HCT116 (cell line): ENCODE measurements around the gene CDYL. TPM values are rescaled to one million over a fixed set of nuclear protein-coding genes. Genes with fewer than 3 reads are reported as not detected.

Source experiments
- ATAC-seq: fragments of 200-7000 bp; cut with Tn5 transposase; 2 replicates; pipeline ENCODE4 v1.9.1; 2020; ENCODE audit warnings: mild to moderate bottlenecking, moderate library complexity
- BruUV-seq: library from RNA; stranded (reverse); fragments of 400-500 nt; replicated peaks from 2 replicates; lab custom pipeline; 2021; lab: Mats Ljungman, UMichigan
- CTCF ChIA-PET: fragments of 300-600 bp; sonication (Branson Sonifier 250); formaldehyde crosslinking; loops from one replicate; lab custom pipeline; 2021; ENCODE audit warnings: antibody characterized with exemption; lab: Charles Lee
- POLR2A ChIA-PET: fragments of 300-600, 350-600 bp; sonication (Branson Sonifier 250); formaldehyde crosslinking; loops from one replicate; lab custom pipeline; 2021; ENCODE audit warnings: antibody characterized with exemption; lab: Charles Lee
- RAD21 ChIA-PET, 2 experiments: fragments of 300-600 bp; sonication (Branson Sonifier 250); formaldehyde crosslinking; loops; one replicate each; lab custom pipeline; 2023; ENCODE audit warnings: low total read pairs in 2 of 2; ENCODE audit not compliant: uncharacterized antibody in 2 of 2, unreplicated experiment in 2 of 2, low non-redundant PET in 1 of 2; lab: Charles Lee
- DNase-seq: peaks from one replicate; pipeline ENCODE4 v3.0.0-alpha.2; 2010; ENCODE audit warnings: low read depth, low spot score
- H2AFZ ChIP-seq: fragments of 200-600 bp; shearing (Covaris generic), sonication (generic); 2 replicates; pipeline ENCODE4 v1.6.1; 2017; ENCODE audit warnings: low read depth, mixed run types, mixed read lengths, antibody characterized with exemption, low read length; ENCODE audit not compliant: poor library complexity, severe bottlenecking
- H3K27ac ChIP-seq: 2 replicates; pipeline ENCODE4 v1.5.1; 2012; ENCODE audit warnings: low read depth, low read length
- H3K27me3 ChIP-seq: fragments of 200-600 bp; sonication (generic); 2 replicates; pipeline ENCODE4 v1.6.1; 2016; ENCODE audit warnings: mixed run types, low read length, mixed read lengths; ENCODE audit not compliant: insufficient read depth
- H3K36me3 ChIP-seq, 2 experiments: fragments of 200-500 bp in 1 of 2; fragments of 200-600 bp in 1 of 2; sonication (Bioruptor generic) in 1 of 2; sonication (generic) in 1 of 2; 2 replicates each; pipeline versions ENCODE4 v1.5.1 to v1.6.1; 2014 to 2016; ENCODE audit warnings: low read length in 2 of 2, inconsistent platforms in 1 of 2, mixed read lengths in 1 of 2, mixed run types in 1 of 2; ENCODE audit not compliant: insufficient read depth in 2 of 2, control insufficient read depth in 1 of 2
- H3K4me1 ChIP-seq, 2 experiments: fragments of 200-600 bp in 1 of 2; sonication (generic) in 1 of 2; 2 replicates each; pipeline versions ENCODE4 v1.5.1 to v1.6.1; 2012 to 2017; ENCODE audit warnings: low read length in 2 of 2, inconsistent platforms in 1 of 2, mild to moderate bottlenecking in 1 of 2, mixed read lengths in 1 of 2, mixed run types in 1 of 2, moderate library complexity in 1 of 2; ENCODE audit not compliant: insufficient read depth in 2 of 2, control insufficient read depth in 1 of 2
- H3K4me2 ChIP-seq: fragments of 200-600 bp; sonication (generic); 2 replicates; pipeline ENCODE4 v1.6.1; 2017; ENCODE audit warnings: mixed run types, low read length, mixed read lengths
- H3K4me3 ChIP-seq, 2 experiments: fragments of 200-600 bp in 1 of 2; sonication (generic) in 1 of 2; replicated peaks in 1 of 2; 2 replicates each; pipeline ENCODE4 v1.5.1; 2011 to 2016; ENCODE audit warnings: low read length in 2 of 2, control low read depth in 1 of 2, low read depth in 1 of 2, mild to moderate bottlenecking in 1 of 2, mixed read lengths in 1 of 2, mixed run types in 1 of 2
- H3K79me2 ChIP-seq: fragments of 200-600 bp; sonication (generic); 2 replicates; pipeline ENCODE4 v1.6.1; 2017; ENCODE audit warnings: mild to moderate bottlenecking, mixed run types, low read length, moderate library complexity, mixed read lengths; ENCODE audit not compliant: insufficient read depth
- H3K9ac ChIP-seq: fragments of 200-600 bp; sonication (generic); 2 replicates; pipeline ENCODE4 v1.6.1; 2016; ENCODE audit warnings: low read length, mixed read lengths
- H3K9me2 ChIP-seq: fragments of 200-600 bp; sonication (generic), shearing (Covaris generic); 2 replicates; pipeline ENCODE4 v1.6.1; 2017; ENCODE audit warnings: mixed run types, mild to moderate bottlenecking, moderate library complexity; ENCODE audit not compliant: insufficient read depth
- H3K9me3 ChIP-seq, 2 experiments: fragments of 200-500 bp in 1 of 2; fragments of 200-600 bp in 1 of 2; sonication (Bioruptor generic) in 1 of 2; sonication (generic) in 1 of 2; 2 replicates each; pipeline ENCODE4 v1.6.1; 2014 to 2017; ENCODE audit warnings: low read length in 2 of 2, mixed read lengths in 2 of 2, inconsistent platforms in 1 of 2, low read depth in 1 of 2, mild to moderate bottlenecking in 1 of 2, mixed run types in 1 of 2, moderate library complexity in 1 of 2; ENCODE audit not compliant: control insufficient read depth in 1 of 2, insufficient read depth in 1 of 2
- H4K20me1 ChIP-seq: fragments of 200-600 bp; sonication (generic), shearing (Covaris generic); 2 replicates; pipeline ENCODE4 v1.6.1; 2017; ENCODE audit warnings: mixed run types, mild to moderate bottlenecking, moderate library complexity; ENCODE audit not compliant: insufficient read depth
- CBX3 ChIP-seq: IDR thresholded peaks from 2 replicates; pipeline ENCODE4 v1.6.1; 2012; ENCODE audit warnings: low read depth
- FOSL1 ChIP-seq: IDR thresholded peaks from 2 replicates; pipeline ENCODE4 v1.6.1; 2012; ENCODE audit warnings: low read depth
- JUND ChIP-seq: IDR thresholded peaks from 2 replicates; pipeline ENCODE4 v1.6.1; 2012
- SRF ChIP-seq: IDR thresholded peaks from 2 replicates; pipeline ENCODE4 v1.6.1; 2012; ENCODE audit warnings: low read depth
- TCF7L2 ChIP-seq: IDR thresholded peaks from 2 replicates; pipeline ENCODE4 v1.7.0; 2011; ENCODE audit warnings: borderline replicate concordance, inconsistent platforms; ENCODE audit not compliant: insufficient read depth, insufficient read length; ENCODE audit errors: extremely low read depth
- YY1 ChIP-seq: IDR thresholded peaks from 2 replicates; pipeline ENCODE4 v1.6.1; 2011; ENCODE audit warnings: low read length, low read depth, moderate library complexity, mild to moderate bottlenecking; ENCODE audit not compliant: insufficient replicate concordance; ENCODE audit errors: extremely low read depth
- intact Hi-C: fragments of 100-400 bp; cut with micrococcal nuclease; formaldehyde crosslinking; loops from 2 replicates; pipeline ENCODE4 v1.10.0; 2022
- total RNA-seq: library from RNA; stranded (reverse); gene quantifications from one replicate; pipeline ENCODE4 v1.2.1, GENCODE V29; 2021; ENCODE audit not compliant: unreplicated experiment
- TF ChIP-seq, protein P1 (sequence below), 3 experiments: fragments of 200-600 bp in 1 of 3; sonication (generic) in 1 of 3; IDR thresholded peaks in 2 of 3; conservative IDR thresholded peaks in 1 of 3; 2 replicates each; pipeline ENCODE4 v1.5.1; 2012 to 2017; ENCODE audit warnings: low read depth in 2 of 3, low read length in 2 of 3, antibody characterized with exemption in 1 of 3, borderline replicate concordance in 1 of 3, control low read depth in 1 of 3, mild to moderate bottlenecking in 1 of 3, mixed read lengths in 1 of 3, mixed run types in 1 of 3, moderate library complexity in 1 of 3; ENCODE audit not compliant: insufficient read depth in 1 of 3
- TF ChIP-seq, protein P2 (sequence below): IDR thresholded peaks from 2 replicates; pipeline ENCODE4 v1.6.1; 2011; ENCODE audit warnings: mild to moderate bottlenecking, low read length, moderate library complexity; ENCODE audit not compliant: insufficient replicate concordance; ENCODE audit errors: extremely low read depth
- TF ChIP-seq, protein P3 (sequence below): IDR thresholded peaks from 2 replicates; pipeline ENCODE4 v1.6.1; 2012

The CDYL gene
- total RNA-seq, 1 experiment from 2014 or later: 42.6 TPM

DNA sequence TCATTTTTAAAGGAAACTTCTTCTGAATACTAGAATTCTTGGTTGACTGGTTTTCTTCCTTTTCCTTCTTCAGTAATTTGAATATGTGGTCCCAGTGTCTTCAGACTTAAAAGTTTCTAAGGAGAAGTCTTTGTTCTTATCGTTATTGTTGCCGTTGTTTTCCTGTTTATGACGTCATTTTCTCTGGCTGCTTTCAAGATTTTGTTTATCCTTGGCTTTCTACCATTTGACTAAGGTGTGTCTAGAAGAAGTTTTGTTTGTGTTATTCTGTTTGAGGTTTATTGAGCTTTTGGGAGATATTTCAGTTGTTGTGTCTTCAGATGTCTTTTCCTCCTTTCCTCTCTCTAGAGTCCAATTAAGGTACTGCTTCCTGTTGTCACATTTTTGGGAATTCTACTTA lies 24.5 kb downstream of the CDYL start:
- Histone ChIP-seq H3K27me3 (no peaks in the 10 kb centered on the region), H3K9me2 (no peaks in the 10 kb centered on the region), H2AFZ (no peak overlapping the region), H3K9ac (no peak overlapping the region), H3K4me3 (no peak overlapping the region), H3K4me1 (peaks cover 0 to 3% of the 10 kb centered on the region in 2 experiments; a peak in 3 of 4 replicates), H3K27ac (no peak overlapping the region), H3K9me3 (peaks cover 0 to 4% of the 10 kb centered on the region in 2 experiments; a peak in 1 of 4 replicates), H3K4me2 (no peak overlapping the region), H3K79me2 (peaks cover 99% of the 10 kb centered on the region), H3K36me3 (no peaks in the 10 kb centered on the region), H4K20me1 (peaks cover 13% of the 10 kb centered on the region; the same call in 1 of the 2 replicates)
- ChIA-PET POLR2A (interaction anchor here (1.1 kb wide), 1 partner anchor 119 kb away, joined by 3 read pairs; no protein-coding TSS in a partner anchor), CTCF (no interaction called here), RAD21 (no interaction called here)
- no peak for DNase-seq
- no peak for ATAC-seq
- no TSS peak for BruUV-seq
- intact Hi-C loops: loop anchor here (10.0 kb wide), 1 partner anchor 134 kb away; no protein-coding TSS in a partner anchor
- TF ChIP-seq, protein P1, sequence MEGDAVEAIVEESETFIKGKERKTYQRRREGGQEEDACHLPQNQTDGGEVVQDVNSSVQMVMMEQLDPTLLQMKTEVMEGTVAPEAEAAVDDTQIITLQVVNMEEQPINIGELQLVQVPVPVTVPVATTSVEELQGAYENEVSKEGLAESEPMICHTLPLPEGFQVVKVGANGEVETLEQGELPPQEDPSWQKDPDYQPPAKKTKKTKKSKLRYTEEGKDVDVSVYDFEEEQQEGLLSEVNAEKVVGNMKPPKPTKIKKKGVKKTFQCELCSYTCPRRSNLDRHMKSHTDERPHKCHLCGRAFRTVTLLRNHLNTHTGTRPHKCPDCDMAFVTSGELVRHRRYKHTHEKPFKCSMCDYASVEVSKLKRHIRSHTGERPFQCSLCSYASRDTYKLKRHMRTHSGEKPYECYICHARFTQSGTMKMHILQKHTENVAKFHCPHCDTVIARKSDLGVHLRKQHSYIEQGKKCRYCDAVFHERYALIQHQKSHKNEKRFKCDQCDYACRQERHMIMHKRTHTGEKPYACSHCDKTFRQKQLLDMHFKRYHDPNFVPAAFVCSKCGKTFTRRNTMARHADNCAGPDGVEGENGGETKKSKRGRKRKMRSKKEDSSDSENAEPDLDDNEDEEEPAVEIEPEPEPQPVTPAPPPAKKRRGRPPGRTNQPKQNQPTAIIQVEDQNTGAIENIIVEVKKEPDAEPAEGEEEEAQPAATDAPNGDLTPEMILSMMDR (IDR thresholded peaks at IDR 0.05 in 2 of 3, conservative IDR thresholded peaks at IDR 0.05 in 1 of 3; ENCODE audit: borderline replicate concordance in 1 of 3, insufficient read depth in 1 of 3, low read depth in 2 of 3, low read length in 2 of 3): 0 out of 6 replicates have a peak, but pooled peaks of 1 of the 3 experiments have one; percentile 9
- no peak for TF ChIP-seq CBX3

DNA sequence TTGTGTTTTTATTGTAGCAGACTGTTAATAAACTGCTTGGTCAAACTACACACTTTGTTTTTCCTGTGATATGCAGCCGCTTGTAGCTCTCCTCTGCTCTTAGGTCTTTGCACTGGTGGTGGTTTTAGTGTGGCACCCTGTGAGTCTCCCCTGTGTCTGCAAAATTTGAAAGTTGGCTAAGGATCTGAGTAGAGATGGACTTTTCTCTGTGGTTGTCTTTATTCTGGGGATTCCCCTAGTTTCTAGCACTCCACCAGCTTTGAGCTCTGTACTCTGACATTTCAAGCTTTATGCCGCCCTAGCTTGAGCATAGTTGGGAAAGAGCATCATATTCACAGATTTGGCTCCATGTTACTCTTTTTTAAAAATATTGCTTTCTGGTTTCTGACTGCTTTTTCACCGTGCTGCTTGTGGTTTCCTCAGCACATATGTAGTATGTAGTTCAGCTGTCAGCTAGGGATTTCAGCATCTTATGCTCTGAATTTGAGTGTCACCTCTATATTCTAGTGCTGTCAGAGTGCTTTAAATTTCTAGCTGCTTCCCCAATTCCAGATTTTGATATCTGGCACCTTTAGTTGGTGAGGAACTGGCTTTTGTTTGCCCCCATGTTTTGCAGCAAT lies 25.4 kb downstream of the CDYL start:
- POLR2A ChIA-PET: interaction anchor here (1.1 kb wide), 1 partner anchor 120 kb away, joined by 3 read pairs; no protein-coding TSS in a partner anchor
- no peak overlapping the region for H3K9ac ChIP-seq
- peaks cover 98% of the 10 kb centered on the region for H3K79me2 ChIP-seq
- H3K36me3 ChIP-seq: no peaks in the 10 kb centered on the region
- no TSS peak for BruUV-seq
- H3K4me2 ChIP-seq: no peak overlapping the region
- RAD21 ChIA-PET: no interaction called here
- H3K9me2 ChIP-seq: no peaks in the 10 kb centered on the region
- no peak overlapping the region for H3K4me3 ChIP-seq
- H3K9me3 ChIP-seq: peaks cover 0 to 4% of the 10 kb centered on the region in 2 experiments; a peak in 1 of 4 replicates
- ATAC-seq (no peak), DNase-seq (no peak)
- H3K4me1 ChIP-seq: peaks cover 0 to 12% of the 10 kb centered on the region in 2 experiments; a peak in 3 of 4 replicates
- no peak overlapping the region for H3K27ac ChIP-seq
- intact Hi-C loops: loop anchor here (10.0 kb wide), 1 partner anchor 133 kb away; no protein-coding TSS in a partner anchor
- CTCF ChIA-PET: no interaction called here
- H2AFZ ChIP-seq: no peak overlapping the region
- H4K20me1 ChIP-seq: peaks cover 17% of the 10 kb centered on the region; the same call in 1 of the 2 replicates
- no peaks in the 10 kb centered on the region for H3K27me3 ChIP-seq
- TF ChIP-seq SRF: no peak
- no peak for TF ChIP-seq FOSL1
- TF ChIP-seq, protein P2, sequence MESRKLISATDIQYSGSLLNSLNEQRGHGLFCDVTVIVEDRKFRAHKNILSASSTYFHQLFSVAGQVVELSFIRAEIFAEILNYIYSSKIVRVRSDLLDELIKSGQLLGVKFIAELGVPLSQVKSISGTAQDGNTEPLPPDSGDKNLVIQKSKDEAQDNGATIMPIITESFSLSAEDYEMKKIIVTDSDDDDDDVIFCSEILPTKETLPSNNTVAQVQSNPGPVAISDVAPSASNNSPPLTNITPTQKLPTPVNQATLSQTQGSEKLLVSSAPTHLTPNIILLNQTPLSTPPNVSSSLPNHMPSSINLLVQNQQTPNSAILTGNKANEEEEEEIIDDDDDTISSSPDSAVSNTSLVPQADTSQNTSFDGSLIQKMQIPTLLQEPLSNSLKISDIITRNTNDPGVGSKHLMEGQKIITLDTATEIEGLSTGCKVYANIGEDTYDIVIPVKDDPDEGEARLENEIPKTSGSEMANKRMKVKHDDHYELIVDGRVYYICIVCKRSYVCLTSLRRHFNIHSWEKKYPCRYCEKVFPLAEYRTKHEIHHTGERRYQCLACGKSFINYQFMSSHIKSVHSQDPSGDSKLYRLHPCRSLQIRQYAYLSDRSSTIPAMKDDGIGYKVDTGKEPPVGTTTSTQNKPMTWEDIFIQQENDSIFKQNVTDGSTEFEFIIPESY: no peak
- TF ChIP-seq, protein P3, sequence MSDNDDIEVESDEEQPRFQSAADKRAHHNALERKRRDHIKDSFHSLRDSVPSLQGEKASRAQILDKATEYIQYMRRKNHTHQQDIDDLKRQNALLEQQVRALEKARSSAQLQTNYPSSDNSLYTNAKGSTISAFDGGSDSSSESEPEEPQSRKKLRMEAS: no peak
- no peak for TF ChIP-seq YY1
- no peak for TF ChIP-seq TCF7L2
- TF ChIP-seq JUND: no peak
